ENCODE data around the gene ZNF276. TPM values are rescaled to one million over a fixed set of nuclear protein-coding genes. Genes with fewer than 3 reads are reported as not detected.
"Not testable (repeated sequence)": the region's sequence is repeated elsewhere in the genome, so short reads cannot be mapped to it uniquely, and the experiment has no call there.

The ZNF276 gene
- total RNA-seq (ENCODE audit: unreplicated experiment), result 25.4 TPM
- long read RNA-seq, partial matches to known transcripts, result 2 of 4 reads
- long read RNA-seq, other reads (novel, unspliced or antisense), result 2 of 4 reads

- H3K27me3 Mint-ChIP-seq (ENCODE audit: unreplicated experiment), result peaks cover 23% of the 10 kb centered on the region
- H3K4me3 Mint-ChIP-seq (ENCODE audit: unreplicated experiment), result peak within 1 kb of the TSS; percentile 88
- peaks cover 13% of the 10 kb centered on the region for H3K4me1 Mint-ChIP-seq (ENCODE audit: unreplicated experiment)
- DNase-seq (ENCODE audit: low spot score), result peak; percentile 81
- no peak within 1 kb of the TSS for H3K27ac Mint-ChIP-seq (ENCODE audit: unreplicated experiment)
- no peak for TF ChIP-seq CTCF (IDR thresholded peaks at IDR 0.05; ENCODE audit: unreplicated experiment)
- H3K9me3 Mint-ChIP-seq (ENCODE audit: unreplicated experiment), result no peaks in the 10 kb centered on the region
- peaks cover 11% of the 10 kb centered on the region for H3K36me3 Mint-ChIP-seq (ENCODE audit: low read depth, unreplicated experiment)
Measured at GRCh38 chr16:89720813-89721545, at the start of gene ZNF276, which contains the start of gene VPS9D1. TSS of gene ZNF276 (plus strand) at chr16:89721537. CDS start at chr16:89721641, 104 bp downstream. TSS of gene VPS9D1 (minus strand) at chr16:89720898. CDS start at chr16:89720861, 37 bp downstream.

DNA sequence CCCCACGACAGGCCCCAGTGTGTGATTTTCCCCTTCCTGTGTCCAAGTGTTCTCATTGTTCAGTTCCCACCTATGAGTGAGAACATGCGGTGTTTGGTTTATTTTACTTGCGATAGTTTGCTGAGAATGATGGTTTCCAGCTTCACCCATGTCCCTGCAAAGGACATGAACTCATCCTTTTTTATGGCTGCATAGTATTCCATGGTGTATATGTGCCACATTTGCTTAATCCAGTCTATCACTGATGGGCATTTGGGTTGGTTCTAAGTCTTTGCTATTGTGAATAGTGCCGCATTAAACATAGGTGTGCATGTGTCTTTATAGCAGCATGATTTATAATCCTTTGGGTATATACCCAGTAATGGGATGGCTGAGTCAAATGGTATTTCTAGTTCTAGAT lies 49.8 kb upstream of the ZNF276 start:
- H3K4me3 Mint-ChIP-seq (ENCODE audit: unreplicated experiment); H3K27ac Mint-ChIP-seq (ENCODE audit: unreplicated experiment); H3K27me3 Mint-ChIP-seq (ENCODE audit: unreplicated experiment); H3K9me3 Mint-ChIP-seq (ENCODE audit: unreplicated experiment); DNase-seq (ENCODE audit: low spot score); H3K4me1 Mint-ChIP-seq (ENCODE audit: unreplicated experiment): not testable (repeated sequence)
- H3K36me3 Mint-ChIP-seq (ENCODE audit: low read depth, unreplicated experiment), result peaks cover 28% of the 10 kb centered on the region

GRCh38 chr16:89672177-89672941 lies 49.0 kb upstream of the ZNF276 start:
- Mint-ChIP-seq H3K27me3 (ENCODE audit: unreplicated experiment) (peaks cover 2% of the 10 kb centered on the region), H3K36me3 (ENCODE audit: low read depth, unreplicated experiment) (peaks cover 26% of the 10 kb centered on the region), H3K4me1 (ENCODE audit: unreplicated experiment) (no peaks in the 10 kb centered on the region), H3K4me3 (ENCODE audit: unreplicated experiment) (no peak overlapping the region), H3K27ac (ENCODE audit: unreplicated experiment) (no peak overlapping the region), H3K9me3 (ENCODE audit: unreplicated experiment) (no peaks in the 10 kb centered on the region)
- TF ChIP-seq CTCF (IDR thresholded peaks at IDR 0.05; ENCODE audit: unreplicated experiment), result no peak
- no peak for DNase-seq (ENCODE audit: low spot score)

DNA sequence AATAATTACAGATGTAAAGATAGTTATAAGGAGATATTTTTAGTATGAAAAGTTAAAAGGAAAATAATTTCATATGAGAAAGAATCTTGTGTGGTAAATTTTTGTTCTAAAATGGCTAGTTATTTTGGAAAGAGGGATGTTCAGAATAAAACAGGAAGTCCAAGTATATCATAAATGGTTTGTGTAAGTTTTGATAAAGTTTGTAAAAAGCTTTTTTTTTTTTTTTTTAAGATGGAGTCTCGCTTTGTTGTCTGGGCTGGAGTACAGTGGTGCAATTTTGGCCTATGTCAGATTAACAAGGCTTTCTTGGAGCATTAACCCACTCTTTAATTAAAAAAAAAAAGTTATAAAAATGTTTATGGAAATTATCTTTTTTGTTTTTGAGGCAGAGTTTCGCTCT lies 43.1 kb upstream of the ZNF276 start:
- Mint-ChIP-seq H3K9me3 (ENCODE audit: unreplicated experiment) (peaks cover 4% of the 10 kb centered on the region), H3K27me3 (ENCODE audit: unreplicated experiment) (peaks cover 4% of the 10 kb centered on the region), H3K27ac (ENCODE audit: unreplicated experiment) (no peak overlapping the region), H3K36me3 (ENCODE audit: low read depth, unreplicated experiment) (peaks cover 28% of the 10 kb centered on the region), H3K4me1 (ENCODE audit: unreplicated experiment) (no peaks in the 10 kb centered on the region), H3K4me3 (ENCODE audit: unreplicated experiment) (no peak overlapping the region)
- no peak for DNase-seq (ENCODE audit: low spot score)
- no peak for TF ChIP-seq CTCF (IDR thresholded peaks at IDR 0.05; ENCODE audit: unreplicated experiment)

GRCh38 chr16:89685916-89686315 lies 35.4 kb upstream of the ZNF276 start:
- H3K27me3 Mint-ChIP-seq (ENCODE audit: unreplicated experiment), result peaks cover 10% of the 10 kb centered on the region
- peak overlapping the region; percentile 77 for H3K4me3 Mint-ChIP-seq (ENCODE audit: unreplicated experiment)
- TF ChIP-seq CTCF (IDR thresholded peaks at IDR 0.05; ENCODE audit: unreplicated experiment), result no peak
- DNase-seq (ENCODE audit: low spot score), result no peak
- H3K27ac Mint-ChIP-seq (ENCODE audit: unreplicated experiment), result no peak overlapping the region
- peaks cover 6% of the 10 kb centered on the region for H3K4me1 Mint-ChIP-seq (ENCODE audit: unreplicated experiment)
- peaks cover 10% of the 10 kb centered on the region for H3K9me3 Mint-ChIP-seq (ENCODE audit: unreplicated experiment)
- peaks cover 46% of the 10 kb centered on the region for H3K36me3 Mint-ChIP-seq (ENCODE audit: low read depth, unreplicated experiment)
